SK-N-MC (cell line): ENCODE results near the gene CRELD1.

Experiments
- EZH2 ChIP-seq: fragments of 200-600 bp; sonication (generic); IDR thresholded peaks from one replicate; pipeline ENCODE4 v1.6.1; 2017; ENCODE audit warnings: antibody characterized with exemption
- POLR2AphosphoS5 ChIP-seq: IDR thresholded peaks from 2 replicates; pipeline ENCODE4 v1.6.1; 2012; ENCODE audit warnings: mild to moderate bottlenecking, low read depth, low read length, borderline replicate concordance

- no peak for TF ChIP-seq EZH2
- no peak for TF ChIP-seq POLR2AphosphoS5
These were observed 15.8 kb upstream of the CRELD1 start for GRCh38 chr3:9917820-9918219.
